ENCODE data around the gene LFNG.

Gene LFNG

GRCh38 chr7:2503056-2503941 is 16.3 kb upstream of the LFNG start:
- no peak overlapping the region for H3K4me3 ChIP-seq (ENCODE audit: low read depth, low read length)
- TF ChIP-seq CTCF (IDR thresholded peaks at IDR 0.05; ENCODE audit: low read depth, low read length), result no peak
- no peak for DNase-seq
- no peaks in the 10 kb centered on the region for H3K27me3 ChIP-seq
- peaks cover 3% of the 10 kb centered on the region for H3K4me1 ChIP-seq
- no peaks in the 10 kb centered on the region for H3K9me3 ChIP-seq
- no peaks in the 10 kb centered on the region for H3K36me3 ChIP-seq

GRCh38 chr7:2504128-2504888 is 15.3 kb upstream of the LFNG start:
- H3K27me3 ChIP-seq, result no peaks in the 10 kb centered on the region
- H3K4me3 ChIP-seq (ENCODE audit: low read depth, low read length), result no peak overlapping the region
- no peak for TF ChIP-seq CTCF (IDR thresholded peaks at IDR 0.05; ENCODE audit: low read depth, low read length)
- H3K4me1 ChIP-seq, result peaks cover 13% of the 10 kb centered on the region
- no peaks in the 10 kb centered on the region for H3K9me3 ChIP-seq
- H3K36me3 ChIP-seq, result no peaks in the 10 kb centered on the region
- DNase-seq, result no peak

GRCh38 chr7:2504889-2505375 is 14.6 kb upstream of the LFNG start:
- Histone ChIP-seq H3K4me1 (peaks cover 16% of the 10 kb centered on the region), H3K36me3 (no peaks in the 10 kb centered on the region), H3K27me3 (no peaks in the 10 kb centered on the region), H3K4me3 (ENCODE audit: low read depth, low read length) (no peak overlapping the region), H3K9me3 (no peaks in the 10 kb centered on the region)
- no peak for TF ChIP-seq CTCF (IDR thresholded peaks at IDR 0.05; ENCODE audit: low read depth, low read length)
- no peak for DNase-seq

- peaks cover 16% of the 10 kb centered on the region for H3K4me1 ChIP-seq
- H3K9me3 ChIP-seq, result no peaks in the 10 kb centered on the region
- no peak overlapping the region for H3K4me3 ChIP-seq (ENCODE audit: low read depth, low read length)
- H3K27me3 ChIP-seq, result no peaks in the 10 kb centered on the region
- no peaks in the 10 kb centered on the region for H3K36me3 ChIP-seq
- no peak for DNase-seq
- TF ChIP-seq CTCF (IDR thresholded peaks at IDR 0.05; ENCODE audit: low read depth, low read length), result no peak
These were observed 14.2 kb upstream of the LFNG start for GRCh38 chr7:2505401-2505800.

GRCh38 chr7:2507208-2507916 is 12.2 kb upstream of the LFNG start:
- no peak for TF ChIP-seq CTCF (IDR thresholded peaks at IDR 0.05; ENCODE audit: low read depth, low read length)
- Histone ChIP-seq H3K4me3 (ENCODE audit: low read depth, low read length) (no peak overlapping the region), H3K9me3 (no peaks in the 10 kb centered on the region), H3K4me1 (peaks cover 29% of the 10 kb centered on the region), H3K27me3 (no peaks in the 10 kb centered on the region), H3K36me3 (no peaks in the 10 kb centered on the region)
- no peak for DNase-seq

All from BE2C (cell line).